ENCODE measurements around the gene TMEM131L.

DNA sequence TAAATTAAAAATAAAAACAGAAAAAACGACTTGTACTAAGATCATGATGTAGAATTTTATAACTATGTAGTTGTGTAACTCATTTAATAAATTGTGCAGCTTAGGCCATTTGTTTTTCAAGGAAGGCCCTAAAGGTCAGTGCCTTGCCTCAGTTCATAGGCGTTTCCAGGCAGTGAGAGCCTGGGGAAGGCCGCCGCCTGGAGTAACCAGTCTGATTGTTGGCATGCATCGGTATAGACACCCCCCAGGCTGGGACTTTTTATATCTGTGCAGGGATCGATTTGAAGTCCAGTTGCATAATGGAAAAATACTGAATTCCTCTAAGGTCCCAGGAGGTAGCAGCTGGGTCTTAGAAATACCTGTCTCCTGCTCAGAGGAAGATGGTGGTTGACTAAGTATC is 77.2 kb downstream of the TMEM131L start:
- TF ChIP-seq, protein P1, sequence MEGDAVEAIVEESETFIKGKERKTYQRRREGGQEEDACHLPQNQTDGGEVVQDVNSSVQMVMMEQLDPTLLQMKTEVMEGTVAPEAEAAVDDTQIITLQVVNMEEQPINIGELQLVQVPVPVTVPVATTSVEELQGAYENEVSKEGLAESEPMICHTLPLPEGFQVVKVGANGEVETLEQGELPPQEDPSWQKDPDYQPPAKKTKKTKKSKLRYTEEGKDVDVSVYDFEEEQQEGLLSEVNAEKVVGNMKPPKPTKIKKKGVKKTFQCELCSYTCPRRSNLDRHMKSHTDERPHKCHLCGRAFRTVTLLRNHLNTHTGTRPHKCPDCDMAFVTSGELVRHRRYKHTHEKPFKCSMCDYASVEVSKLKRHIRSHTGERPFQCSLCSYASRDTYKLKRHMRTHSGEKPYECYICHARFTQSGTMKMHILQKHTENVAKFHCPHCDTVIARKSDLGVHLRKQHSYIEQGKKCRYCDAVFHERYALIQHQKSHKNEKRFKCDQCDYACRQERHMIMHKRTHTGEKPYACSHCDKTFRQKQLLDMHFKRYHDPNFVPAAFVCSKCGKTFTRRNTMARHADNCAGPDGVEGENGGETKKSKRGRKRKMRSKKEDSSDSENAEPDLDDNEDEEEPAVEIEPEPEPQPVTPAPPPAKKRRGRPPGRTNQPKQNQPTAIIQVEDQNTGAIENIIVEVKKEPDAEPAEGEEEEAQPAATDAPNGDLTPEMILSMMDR (IDR thresholded peaks at IDR 0.05), result no peak
- TF ChIP-seq EP300 (IDR thresholded peaks at IDR 0.05) (no peak), POLR2A (IDR thresholded peaks at IDR 0.05) (no peak)
